SIG-M5 (cell line): ENCODE results near the gene TNFAIP6.

Experiments
- DNase-seq: peaks from one replicate; lab custom pipeline; 2025; lab: John Stamatoyannopoulos, UW

Gene TNFAIP6

DNA sequence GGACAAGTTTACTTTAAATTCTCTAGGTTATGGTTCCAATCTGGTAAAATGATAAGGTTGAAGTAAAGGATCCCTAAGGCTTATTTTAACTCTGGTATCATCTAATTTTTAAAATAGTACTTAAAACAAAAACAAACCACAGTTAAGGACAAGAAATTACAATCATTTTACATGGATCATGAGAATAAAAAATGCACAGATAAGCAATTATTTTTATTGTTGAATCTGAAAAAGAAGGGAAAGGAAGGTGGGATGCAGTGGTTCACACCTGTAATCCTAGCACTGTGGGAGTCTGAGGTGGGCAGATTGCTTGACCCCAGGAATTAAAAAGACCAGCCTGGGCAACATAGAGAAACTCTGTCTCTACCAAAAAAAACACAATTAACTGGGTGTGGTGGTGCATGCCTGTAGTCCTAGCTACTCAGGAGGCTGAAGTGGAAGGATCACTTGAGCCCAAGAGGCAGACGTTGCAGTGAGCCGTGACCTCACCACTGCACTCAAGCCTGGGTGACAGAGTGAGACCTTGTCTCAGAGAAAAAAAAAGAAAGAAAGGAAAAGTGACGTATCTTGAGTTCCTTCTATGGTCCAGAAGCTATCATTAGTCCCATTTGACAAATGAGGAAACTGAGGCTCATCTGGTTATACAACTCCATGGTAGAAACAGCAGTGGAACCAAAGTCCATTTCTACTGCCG, 2.5 kb downstream of the TNFAIP6 start:
- no peak for DNase-seq

DNA sequence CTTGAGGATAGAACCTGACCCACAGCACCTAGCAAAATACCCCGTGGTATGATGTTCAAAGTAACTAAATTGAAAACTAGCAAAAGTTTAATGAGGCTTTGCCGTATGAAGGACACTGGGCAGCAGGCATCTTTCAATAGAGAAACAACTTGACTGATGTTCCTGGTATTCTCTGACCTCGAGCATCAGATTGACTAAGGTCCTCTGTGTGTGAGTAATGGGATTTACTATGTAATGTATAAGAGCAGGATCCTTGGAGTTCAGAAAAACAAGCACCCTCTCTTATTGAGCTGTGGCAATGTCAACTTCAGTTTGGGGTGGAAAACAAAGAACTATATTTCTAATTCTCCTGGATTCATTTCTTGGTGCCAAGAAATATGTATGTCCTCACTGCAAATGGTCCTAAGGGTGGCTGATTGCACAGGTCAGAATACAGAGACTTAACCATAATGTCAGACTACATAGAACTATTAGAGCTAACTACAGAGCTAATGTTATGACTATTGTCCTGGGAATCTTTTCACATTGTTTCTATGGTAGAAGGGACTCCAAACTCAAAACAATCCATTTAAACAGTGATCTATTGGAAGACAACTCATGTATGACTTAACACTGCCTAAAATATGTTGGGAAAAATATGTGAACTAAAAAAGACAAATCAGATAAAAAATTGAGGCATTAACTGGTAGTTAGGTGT, 4.4 kb downstream of the TNFAIP6 start:
- DNase-seq, result no peak

DNA sequence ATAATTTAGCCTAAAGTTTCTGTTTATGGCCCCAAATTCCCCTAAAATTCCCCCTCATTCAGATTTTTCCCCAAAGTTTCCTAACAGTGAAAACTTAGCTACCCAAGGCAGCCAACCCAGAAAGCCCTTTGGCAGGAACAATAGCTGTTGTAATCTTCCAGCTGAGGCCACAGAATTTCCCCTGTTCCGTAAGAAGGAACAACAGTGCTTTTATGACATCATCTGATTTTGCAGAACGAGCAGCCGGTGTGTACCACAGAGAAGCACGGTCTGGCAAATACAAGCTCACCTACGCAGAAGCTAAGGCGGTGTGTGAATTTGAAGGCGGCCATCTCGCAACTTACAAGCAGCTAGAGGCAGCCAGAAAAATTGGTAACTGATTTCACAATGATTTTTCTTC, 6.3 kb downstream of the TNFAIP6 start:
- DNase-seq, result no peak

DNA sequence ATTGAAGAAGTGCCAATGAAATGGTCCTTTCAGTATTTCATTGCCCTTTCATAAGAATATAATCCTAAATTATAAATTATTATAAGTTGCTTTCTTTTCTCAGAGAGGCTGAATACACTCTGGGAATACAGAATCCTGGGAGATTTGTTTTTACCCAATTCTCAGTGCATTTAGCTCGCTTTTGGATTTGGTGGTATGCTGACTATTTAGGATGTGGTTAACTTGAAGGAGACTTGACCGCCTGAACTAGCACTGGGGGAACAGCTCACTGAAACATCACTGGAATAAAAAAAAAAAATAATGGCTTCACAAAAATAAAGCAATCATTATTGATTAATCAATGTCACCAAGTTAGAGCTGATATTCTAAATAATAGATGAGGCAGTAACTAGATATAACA, 10.2 kb downstream of the TNFAIP6 start:
- DNase-seq, result no peak

DNA sequence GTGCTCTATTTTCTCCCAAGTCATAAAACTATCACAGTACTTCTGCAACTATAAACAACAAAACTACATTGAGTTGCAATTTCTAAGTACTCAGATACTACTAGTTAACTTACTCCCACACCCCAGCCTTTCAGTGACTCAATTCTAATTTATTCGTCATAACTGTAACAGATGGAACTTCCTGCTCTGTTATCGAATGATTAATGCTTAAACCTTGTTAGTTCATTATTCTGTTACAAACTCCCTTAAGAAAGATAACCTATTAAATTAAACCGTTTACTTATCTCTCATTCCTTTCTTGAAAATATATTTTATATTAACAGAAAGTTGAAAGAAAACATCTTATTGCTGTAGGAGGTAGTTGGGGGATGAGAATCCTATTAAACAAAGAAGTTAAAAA, 17.0 kb downstream of the TNFAIP6 start:
- DNase-seq, result no peak

DNA sequence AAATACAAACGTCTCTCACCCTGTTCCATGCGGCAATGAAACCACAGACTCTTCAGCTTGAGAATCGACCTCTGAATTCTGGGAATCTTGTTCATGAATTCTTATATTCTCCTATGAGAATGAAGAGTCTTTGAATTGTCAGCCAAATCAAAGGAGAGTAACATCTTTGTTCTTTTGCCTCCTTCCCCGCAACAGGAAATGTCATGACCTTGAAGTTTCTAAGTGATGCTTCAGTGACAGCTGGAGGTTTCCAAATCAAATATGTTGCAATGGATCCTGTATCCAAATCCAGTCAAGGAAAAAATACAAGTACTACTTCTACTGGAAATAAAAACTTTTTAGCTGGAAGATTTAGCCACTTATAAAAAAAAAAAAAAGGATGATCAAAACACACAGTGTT, 21.8 kb downstream of the TNFAIP6 start:
- DNase-seq, result no peak

DNA sequence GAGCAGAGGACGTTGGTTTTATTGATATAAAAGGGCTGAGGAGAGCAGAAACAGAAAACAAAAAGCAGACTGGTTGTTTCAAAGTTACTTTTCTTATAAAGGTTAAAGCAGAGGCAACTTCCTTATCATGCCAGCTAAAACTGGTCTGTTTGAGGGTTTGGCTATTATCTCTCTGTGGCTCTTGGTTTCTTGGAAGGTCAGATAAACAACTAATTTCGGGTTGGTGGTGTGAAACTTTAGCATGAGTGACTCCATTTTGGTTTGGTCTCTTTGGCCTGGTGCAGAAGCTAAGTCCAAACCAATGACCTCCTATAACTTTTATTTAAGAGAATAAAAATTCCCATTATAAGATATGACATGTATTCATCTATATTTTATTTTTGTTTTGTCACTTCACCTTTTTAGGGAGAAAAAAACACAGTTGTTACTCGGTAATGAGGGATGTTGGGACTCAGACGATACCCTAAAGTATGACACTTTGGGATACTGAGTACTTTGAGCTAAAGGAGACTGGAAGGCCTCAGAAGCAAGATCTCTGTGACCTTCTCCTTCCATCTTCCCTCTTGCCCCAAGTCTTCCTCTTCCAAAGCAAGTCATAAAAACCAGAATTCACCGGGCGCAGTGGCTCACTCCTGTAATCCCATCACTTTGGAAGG, 23.3 kb downstream of the TNFAIP6 start:
- DNase-seq, result no peak

DNA sequence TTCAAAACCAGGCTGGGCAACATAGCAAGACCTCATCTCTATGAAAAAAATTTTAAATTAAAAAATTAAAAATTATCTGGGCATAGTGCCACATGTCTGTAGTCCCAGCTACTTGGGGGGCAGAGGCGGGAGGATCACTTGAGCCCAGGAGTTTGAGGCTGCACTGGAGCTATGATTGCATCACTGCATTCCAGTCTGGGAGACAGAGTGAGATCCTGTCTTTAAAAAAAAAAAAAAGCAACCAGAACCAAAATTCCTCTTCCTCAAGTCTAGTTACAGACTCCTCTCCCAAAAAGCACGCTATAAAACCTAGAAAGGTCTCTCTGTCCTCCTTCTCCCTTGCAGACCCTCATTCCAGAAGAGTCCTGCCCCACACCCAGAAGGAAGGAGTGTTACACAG, 23.9 kb downstream of the TNFAIP6 start:
- DNase-seq, result no peak

DNA sequence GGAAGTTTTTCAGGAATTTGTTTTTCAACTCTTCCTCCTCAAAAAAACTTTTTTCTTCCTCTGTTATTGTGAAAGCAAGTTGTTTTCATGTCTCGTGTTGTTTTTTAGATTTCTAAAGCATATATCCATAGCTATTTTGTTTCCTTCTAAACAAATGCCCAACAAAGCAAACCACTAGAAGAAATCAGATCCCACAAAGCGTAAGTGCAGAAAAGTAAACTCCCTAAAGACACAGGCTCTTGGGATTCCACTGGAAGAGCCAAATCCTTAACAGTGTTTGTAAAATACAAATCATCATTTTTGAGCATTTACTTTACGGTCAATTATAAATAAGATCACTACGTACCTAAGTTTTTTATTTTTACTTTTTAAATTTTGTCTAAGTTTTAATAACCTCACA, 30.6 kb downstream of the TNFAIP6 start:
- DNase-seq, result no peak

DNA sequence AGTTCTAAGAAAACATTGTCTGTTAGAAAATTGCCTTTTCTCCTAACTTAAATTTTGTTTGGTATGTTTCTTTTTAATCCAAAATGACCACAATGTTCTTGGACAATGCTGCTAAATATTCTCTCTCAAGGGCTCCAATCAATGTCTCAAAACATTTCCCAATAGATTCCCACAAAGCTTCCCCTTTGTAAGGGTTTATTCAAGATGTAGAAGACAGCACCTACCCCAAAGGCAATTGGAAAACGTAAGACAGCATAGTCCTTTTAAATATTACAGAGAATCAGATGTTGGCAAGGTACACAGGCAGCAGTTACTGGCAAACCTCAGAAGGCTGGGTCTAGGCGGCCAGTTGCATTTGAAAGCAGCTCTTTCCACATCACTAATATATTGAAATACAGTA, 34.0 kb downstream of the TNFAIP6 start:
- DNase-seq, result no peak

DNA sequence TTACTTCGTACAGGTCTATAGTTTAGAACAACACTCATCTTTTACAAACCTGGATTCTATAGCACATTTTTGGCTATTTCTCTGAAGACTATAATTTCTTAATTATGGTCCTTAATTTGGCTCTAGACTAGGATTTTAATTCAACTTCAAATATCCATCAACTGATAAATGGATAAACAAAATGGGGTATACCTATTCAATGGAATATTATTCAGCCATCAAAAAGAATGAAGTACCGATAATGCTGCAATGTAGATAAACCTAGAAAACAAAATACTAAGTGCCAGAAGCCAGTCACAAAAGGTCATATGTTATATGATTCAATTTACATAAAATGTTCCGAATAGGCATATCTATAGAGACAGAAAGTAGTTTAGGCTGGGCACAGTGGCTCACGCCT, 37.1 kb downstream of the TNFAIP6 start:
- no peak for DNase-seq

DNA sequence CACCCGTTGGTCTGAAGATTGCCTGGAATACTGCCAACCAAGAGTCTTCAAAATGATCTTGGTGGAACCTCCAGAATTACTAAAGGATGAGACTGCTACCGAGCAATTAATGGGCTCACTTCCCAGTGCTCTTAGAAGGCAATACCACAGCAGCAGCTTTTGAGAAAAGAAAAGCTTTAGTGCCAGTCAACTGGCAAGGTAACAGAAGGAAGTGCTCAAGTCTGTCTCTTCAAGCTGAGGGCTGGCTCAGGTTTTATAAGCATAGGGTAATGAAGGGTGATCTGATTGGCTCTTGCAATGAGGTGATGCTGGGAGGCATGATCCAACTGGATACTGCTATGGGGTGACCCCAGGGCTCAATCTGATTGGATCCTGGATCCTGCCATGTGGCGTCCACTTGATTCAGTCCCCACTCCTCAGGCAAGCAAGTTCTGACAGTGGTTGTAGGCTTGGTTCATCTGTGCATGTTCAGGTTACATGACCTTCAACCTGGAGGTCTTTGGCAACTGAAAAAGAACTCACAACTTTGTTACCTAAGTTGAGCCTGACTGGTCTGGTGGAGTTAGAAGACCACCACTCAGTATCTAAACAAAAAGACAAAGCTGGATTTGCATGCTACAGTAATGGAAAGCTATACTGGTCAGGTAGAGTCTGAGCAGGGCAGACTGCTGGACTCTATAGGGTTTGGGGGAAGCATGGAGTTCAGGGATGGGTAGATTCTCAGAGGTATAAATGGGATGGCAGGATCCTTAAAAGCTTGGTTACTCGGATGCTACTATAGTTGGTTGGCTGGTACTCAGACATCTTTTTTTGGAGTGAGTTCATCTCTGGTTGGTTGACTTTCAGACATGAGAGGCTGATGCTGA, 38.4 kb downstream of the TNFAIP6 start:
- DNase-seq, result no peak

DNA sequence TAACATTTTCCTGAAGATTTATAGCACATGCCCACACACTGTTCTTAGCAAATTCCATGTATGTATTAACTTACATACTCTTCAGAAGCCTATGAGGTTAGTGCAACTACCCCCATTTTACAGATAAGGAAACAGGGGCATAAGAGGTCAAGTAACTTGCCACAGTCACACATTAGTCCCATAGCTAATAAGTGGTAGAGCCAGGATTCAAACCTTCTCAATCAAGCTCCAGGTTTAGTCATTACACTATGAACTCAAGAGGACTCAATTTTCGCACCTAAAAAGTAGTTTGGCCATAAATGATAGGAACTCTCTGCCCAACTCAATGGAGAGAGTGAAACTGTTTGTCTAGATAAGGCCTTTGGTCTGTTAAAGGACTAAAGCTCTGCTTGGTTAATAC, 42.6 kb downstream of the TNFAIP6 start:
- DNase-seq, result no peak

DNA sequence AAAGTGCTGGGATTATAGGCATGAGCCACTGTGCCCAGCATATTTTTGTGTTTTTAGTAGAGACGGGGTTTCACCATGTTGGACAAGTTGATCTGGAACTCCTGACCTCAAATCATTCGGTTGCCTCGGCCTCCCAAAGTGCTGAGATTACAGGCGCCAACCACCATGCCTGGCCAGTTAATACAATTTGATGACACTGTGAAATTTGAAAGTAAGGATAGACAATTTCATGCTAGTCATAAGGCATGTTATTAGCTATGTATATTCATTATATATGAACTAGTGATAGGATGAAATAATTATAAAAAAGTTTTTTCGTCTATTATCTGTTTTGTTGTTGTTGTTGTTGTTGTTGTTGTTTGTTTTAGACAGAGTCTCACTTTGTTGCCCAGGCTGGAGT, 43.8 kb downstream of the TNFAIP6 start:
- DNase-seq, result no peak

DNA sequence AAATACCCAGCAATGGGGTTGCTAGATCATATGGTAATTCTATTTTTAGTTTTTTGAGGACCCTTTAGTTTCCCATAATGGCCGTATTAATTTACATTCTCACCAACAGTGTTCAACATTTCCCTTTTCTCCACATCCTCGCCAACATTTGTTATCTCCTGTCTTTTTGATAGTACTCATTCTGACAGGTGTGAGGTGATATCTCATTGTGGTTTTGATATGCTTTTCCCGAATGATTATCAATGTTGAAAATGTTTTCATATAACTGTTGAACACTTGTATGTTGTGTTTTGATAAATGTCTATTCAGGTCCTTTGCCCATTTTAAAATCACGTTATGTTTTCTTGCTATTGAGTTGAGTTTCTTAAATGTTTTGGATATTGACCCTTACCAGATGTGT, 46.5 kb downstream of the TNFAIP6 start:
- DNase-seq, result no peak

DNA sequence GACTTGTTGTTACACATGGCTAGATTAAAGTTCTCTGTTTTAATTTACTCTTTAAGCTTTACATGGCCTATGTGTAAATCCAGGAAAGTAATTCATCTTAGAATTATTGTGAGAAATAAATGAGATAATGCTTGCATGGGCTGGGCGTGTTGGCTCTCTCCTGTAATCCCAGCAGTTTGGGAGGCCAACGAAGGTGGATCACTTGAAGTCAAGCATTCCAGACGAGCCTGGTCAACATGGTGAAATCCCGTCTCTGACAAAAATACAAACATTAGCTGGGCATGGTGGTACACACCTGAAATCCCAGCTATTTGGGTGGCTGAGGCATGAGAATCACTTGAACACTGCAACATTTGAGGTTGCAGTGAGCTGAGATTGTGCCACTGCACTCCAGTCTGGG, 48.0 kb downstream of the TNFAIP6 start:
- DNase-seq, result no peak

DNA sequence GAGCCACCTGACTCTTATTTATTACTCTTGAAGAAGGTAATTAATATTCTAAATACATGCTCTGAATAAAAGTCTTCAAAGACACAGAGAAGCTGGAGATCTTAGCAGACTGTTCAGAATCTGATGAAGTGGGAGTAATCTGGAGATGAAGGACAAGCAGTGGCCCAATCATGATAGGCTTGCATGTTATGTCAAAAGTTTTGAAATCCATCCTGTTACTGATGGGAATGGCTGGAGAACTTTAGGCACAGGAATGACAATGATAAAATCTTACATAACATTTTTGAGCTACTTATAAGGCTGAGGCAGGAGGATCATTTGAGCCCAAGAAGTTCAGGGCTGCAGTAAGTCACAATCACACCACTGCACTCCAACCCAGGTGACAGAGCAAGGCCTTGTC, 49.9 kb downstream of the TNFAIP6 start:
- no peak for DNase-seq

DNA sequence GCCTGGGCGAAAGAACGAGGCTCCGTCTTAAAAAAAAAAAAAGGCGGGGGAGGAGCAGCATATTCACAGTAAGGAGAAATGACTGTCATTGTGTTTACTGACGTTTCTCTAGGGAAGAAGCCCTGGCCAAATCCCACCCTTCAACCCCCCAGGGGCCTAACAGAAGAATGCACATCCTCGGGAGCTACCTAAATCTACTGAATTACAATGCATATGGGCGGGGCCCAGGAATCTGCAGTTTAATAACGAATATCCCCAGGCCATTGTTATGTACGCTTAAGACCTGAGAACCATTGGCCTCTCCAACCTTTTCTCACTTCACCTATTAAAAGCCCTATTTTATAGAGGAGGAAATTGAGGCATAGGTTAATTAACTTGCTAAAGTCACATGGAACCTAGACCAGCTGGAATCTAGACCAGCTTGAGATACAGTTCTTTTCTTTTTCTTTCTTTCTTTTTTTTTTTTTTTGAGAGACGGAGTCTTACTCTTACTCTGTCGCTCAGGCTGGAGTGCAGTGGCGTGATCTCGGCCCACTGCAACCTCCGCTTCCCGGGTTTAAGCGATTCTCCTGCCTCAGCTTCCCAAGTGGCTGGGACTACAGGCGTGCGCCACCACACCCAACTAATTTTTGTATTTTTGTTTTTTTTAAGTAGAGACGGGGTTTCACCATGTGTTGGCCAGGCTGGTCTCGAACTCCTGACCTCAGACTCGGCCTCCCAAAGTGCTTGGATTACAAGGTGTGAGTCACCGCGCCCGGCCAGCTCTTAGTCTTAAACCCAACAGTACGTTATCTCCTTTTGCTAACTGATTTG, 51.6 kb downstream of the TNFAIP6 start:
- no peak for DNase-seq

DNA sequence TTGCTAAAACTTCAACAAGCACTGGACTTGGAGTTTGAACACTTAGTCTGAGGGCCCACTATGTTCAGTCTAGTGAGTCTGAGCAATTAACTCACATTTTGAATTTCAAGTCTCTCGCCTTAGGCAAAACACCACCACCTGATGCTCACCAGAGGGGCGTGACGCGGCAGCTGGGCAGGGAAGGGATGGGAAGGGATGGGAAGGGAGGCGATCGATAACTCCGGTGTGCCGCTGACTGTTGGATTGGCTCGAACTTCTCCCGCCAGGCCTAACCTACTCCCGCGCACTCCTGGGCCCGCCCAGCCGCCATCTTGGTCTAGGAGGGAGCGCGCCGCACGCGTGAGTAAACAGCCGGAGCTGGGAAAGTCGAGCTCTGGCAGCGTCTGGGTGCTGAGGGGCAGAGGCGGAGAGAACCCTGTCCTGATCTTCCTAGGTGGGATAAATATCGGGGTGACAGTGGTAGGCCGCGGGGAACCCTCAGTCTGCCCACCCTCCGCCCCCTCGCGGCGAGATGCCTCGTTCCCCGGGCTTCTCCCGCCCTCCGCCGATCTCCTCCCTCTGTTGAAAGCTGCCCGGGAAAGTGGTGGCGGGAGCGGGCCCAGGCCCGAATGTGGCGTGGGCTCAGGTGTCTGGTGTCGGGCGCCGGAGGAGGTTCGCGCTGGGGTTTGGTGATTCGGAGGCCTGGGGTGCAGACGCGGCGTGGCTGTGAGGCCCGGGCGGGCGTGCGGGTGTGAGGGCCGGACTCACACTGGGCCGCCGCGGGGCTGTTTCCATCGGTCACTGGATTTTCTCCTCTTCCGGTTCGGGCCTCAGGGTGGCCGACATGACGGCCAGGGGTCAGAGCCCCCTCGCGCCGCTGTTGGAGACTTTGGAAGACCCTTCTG, 52.5 kb downstream of the TNFAIP6 start, which contains the start of gene RIF1:
Gene RIF1 (plus strand): TSS at position 302 of the 884 bp plus-strand sequence. CDS start 522 bp downstream, at position 824.
- DNase-seq, result peak; percentile 59

DNA sequence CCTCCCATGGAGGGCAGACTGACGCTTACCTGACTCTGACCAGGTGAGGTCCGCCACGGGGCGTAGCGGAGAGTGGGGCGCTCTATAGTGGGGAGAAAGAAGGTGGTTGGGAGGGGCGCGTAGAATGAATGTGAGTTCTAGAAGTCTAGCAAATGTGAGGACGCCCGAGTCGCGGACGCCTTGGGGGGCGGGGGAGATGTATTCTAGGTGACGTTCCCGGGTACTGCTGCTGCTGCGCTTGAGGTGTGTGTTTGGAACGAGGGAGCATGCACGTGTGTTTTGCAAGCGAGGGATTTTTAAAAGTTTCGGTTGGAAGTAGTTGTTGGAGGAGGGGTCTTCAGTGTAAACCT, 53.1 kb downstream of the TNFAIP6 start:
- no peak for DNase-seq

DNA sequence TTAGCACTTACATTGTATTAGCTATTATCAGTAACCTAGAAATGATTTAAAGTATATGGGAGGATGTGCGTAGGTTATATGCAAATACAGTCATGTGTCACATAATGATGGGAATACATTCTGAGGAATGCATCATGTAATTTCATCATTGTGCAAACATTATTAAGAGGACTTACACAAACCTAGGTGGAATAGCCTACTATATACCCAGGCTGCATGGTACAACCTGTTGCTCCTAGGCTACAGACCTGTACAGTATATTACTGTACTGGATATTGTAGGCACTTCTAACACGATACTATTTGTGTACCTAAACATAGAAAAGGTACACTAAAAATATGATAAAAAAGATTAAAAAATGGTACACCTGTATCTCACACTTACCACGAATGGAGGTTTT, 60.3 kb downstream of the TNFAIP6 start:
- DNase-seq, result no peak
